ENCODE measurements around the gene OBSCN. TPM values are rescaled to one million over a fixed set of nuclear protein-coding genes. Genes with fewer than 3 reads are reported as not detected.

Gene OBSCN
- total and polyA plus RNA-seq, 2 of the 13 experiments (the other 11 are each of a cell fraction or from before 2014, with no cell fraction given): 0.20 TPM

DNA sequence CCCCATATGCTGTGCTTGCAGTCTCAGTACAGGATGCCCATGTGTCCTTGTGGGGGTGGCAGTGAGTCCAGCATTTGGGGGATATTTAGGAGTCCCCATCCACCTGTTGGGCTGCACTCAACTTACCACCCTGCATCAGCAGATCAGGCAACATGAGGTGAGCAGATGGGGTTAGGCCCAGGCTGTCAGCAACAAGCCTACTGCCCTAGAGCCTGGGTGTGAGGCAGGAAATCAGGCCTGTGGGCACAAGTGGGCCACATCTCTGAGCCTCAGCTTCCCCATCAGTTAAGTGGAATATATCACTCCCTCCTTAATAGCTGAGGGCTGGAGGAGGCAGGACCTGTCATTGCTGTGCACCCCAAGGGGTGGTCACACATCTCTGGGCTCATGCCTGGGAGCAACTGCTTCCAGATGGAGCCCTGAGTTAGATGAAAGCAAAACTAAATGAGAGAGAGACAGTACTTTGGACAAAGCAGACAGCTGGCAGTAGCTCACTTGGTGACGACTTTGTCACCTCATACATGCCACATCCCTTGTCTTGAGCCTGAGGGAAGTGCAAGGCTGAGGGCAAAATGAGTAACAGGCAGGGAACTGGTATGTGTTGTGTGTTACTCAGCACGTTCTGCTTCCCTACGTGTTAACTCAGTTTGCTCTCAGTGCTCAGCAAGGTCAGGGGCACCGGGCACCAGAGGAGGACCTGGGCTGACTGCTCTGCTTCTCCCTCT is 150.4 kb downstream of the OBSCN start:
- DNase-seq (ENCODE audit: low spot score) (no peak), FAIRE-seq (no peak), ATAC-seq (no peak; the same call in 2 of the 3 replicates)
- Histone ChIP-seq H3K4me2 (ENCODE audit: low read depth, low read length) (no peak overlapping the region), H4K20me1 (ENCODE audit: insufficient read depth, low read length) (no peaks in the 10 kb centered on the region), H3K4me1 (ENCODE audit: insufficient read depth, low read length) (no peaks in the 10 kb centered on the region; the same call in 1 of the 2 replicates), H3K4me3 (replicated peaks in 1 of 3; ENCODE audit: insufficient read depth in 1 of 3, low read depth in 2 of 3, low read length in 3 of 3) (no peak overlapping the region), H2AFZ (ENCODE audit: low read length) (no peak overlapping the region), H3K27me3 (ENCODE audit: control insufficient read depth in 1 of 2, insufficient read depth in 2 of 2, low read length in 2 of 2) (peaks cover 7 to 32% of the 10 kb centered on the region in 2 experiments; a peak in 4 of 5 replicates), H3K9ac (ENCODE audit: insufficient read depth, low read depth, low read length) (no peak overlapping the region), H3K36me3 (replicated peaks in 1 of 2; ENCODE audit: control insufficient read depth in 1 of 2, insufficient read depth in 2 of 2, low read length in 2 of 2) (no peaks in the 10 kb centered on the region), H3K27ac (ENCODE audit: extremely low read length, insufficient read depth, low read length) (no peak overlapping the region), H3K79me2 (ENCODE audit: insufficient read depth, low read length) (no peaks in the 10 kb centered on the region), H3K9me3 (ENCODE audit: low read length) (no peaks in the 10 kb centered on the region)
- no TSS peak for BruUV-seq (replicated peaks)
- no peak for TF ChIP-seq ZNF674 (CRISPR knock-in tag; IDR thresholded peaks at IDR 0.05; ENCODE audit: low read depth)
- TF ChIP-seq ZNF354B (CRISPR knock-in tag; IDR thresholded peaks at IDR 0.05): no peak
- no peak for TF ChIP-seq NFIC (IDR thresholded peaks at IDR 0.05; ENCODE audit: low read length)
- no peak for TF ChIP-seq MED1 (CRISPR knock-in tag; IDR thresholded peaks at IDR 0.05)
- no peak for TF ChIP-seq SALL1 (CRISPR knock-in tag; IDR thresholded peaks at IDR 0.05)
- TF ChIP-seq MTF2 (CRISPR knock-in tag; IDR thresholded peaks at IDR 0.05; ENCODE audit: borderline replicate concordance): no peak
- TF ChIP-seq, protein P1, sequence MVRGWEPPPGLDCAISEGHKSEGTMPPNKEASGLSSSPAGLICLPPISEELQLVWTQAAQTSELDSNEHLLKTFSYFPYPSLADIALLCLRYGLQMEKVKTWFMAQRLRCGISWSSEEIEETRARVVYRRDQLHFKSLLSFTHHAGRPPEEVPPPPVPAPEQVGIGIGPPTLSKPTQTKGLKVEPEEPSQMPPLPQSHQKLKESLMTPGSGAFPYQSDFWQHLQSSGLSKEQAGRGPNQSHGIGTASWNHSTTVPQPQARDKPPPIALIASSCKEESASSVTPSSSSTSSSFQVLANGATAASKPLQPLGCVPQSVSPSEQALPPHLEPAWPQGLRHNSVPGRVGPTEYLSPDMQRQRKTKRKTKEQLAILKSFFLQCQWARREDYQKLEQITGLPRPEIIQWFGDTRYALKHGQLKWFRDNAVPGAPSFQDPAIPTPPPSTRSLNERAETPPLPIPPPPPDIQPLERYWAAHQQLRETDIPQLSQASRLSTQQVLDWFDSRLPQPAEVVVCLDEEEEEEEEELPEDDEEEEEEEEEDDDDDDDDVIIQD (CRISPR knock-in tag; IDR thresholded peaks at IDR 0.05; ENCODE audit: low read depth): no peak
- TF ChIP-seq, protein P2, sequence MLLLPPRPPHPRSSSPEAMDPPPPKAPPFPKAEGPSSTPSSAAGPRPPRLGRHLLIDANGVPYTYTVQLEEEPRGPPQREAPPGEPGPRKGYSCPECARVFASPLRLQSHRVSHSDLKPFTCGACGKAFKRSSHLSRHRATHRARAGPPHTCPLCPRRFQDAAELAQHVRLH (CRISPR knock-in tag; IDR thresholded peaks at IDR 0.05; ENCODE audit: borderline replicate concordance, low read depth): no peak
- 14% methylated on average over 4 of the region's 4 CpGs for WGBS (ENCODE audit: low lambda C conversion rate)
- ChIA-PET CTCF (ENCODE audit: low intra/inter-chr PET ratio, low total read pairs) (no interaction called here), POLR2A (no interaction called here)
- in situ Hi-C loops (cut with HindIII; ENCODE audit: extremely low pct_ligation_motif_present, low pct_unique_long_range_greater_than_20kb) (no loop called here), intact Hi-C loops (cut with micrococcal nuclease; ENCODE audit: unreplicated experiment) (no loop called here)
